Fibroblast of villous mesenchyme (primary cell): ENCODE data around the gene LDB3. TPM values are rescaled to one million over a fixed set of nuclear protein-coding genes. Genes with fewer than 3 reads are reported as not detected.

Source experiments
- DNase-seq: peaks from one replicate; pipeline ENCODE4 v3.0.0-alpha.2; 2010; ENCODE audit warnings: low read depth
- H3K4me3 ChIP-seq: 2 replicates; pipeline ENCODE4 v1.5.1; 2011; ENCODE audit warnings: low read depth, mild to moderate bottlenecking, low read length
- total RNA-seq: library from RNA; depleted of rRNA; stranded (reverse); fragments of >200 nt; gene quantifications from 2 replicates; pipeline ENCODE4 v1.2.3, GENCODE V29; 2012
- TF ChIP-seq, protein P1 (sequence below): IDR thresholded peaks from 2 replicates; pipeline ENCODE4 v1.5.1; 2012; ENCODE audit warnings: low read depth, mild to moderate bottlenecking, low read length; ENCODE audit not compliant: insufficient read depth

The LDB3 gene
- total RNA-seq, 1 donor, result under 0.01 TPM

DNA sequence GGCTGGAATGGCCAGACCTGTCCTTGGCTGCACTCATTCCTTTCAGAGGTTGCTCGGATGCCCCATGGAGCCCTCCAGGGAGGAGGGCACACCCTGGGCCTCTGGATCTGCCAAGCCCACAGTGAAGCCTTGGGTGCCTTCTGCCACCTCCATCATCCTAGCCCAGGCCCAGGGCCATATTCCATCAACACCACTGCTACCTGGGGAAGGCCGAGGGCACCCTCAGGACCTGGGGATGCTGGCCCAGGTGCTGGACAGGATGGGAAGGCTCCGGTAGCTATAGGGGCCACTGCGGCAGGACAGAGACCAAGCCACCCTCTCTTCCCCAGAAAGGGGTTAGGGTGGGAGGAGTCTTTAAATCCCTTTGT, 13.2 kb upstream of the LDB3 start:
- no peak for DNase-seq
- no peak overlapping the region for H3K4me3 ChIP-seq
- TF ChIP-seq, protein P1, sequence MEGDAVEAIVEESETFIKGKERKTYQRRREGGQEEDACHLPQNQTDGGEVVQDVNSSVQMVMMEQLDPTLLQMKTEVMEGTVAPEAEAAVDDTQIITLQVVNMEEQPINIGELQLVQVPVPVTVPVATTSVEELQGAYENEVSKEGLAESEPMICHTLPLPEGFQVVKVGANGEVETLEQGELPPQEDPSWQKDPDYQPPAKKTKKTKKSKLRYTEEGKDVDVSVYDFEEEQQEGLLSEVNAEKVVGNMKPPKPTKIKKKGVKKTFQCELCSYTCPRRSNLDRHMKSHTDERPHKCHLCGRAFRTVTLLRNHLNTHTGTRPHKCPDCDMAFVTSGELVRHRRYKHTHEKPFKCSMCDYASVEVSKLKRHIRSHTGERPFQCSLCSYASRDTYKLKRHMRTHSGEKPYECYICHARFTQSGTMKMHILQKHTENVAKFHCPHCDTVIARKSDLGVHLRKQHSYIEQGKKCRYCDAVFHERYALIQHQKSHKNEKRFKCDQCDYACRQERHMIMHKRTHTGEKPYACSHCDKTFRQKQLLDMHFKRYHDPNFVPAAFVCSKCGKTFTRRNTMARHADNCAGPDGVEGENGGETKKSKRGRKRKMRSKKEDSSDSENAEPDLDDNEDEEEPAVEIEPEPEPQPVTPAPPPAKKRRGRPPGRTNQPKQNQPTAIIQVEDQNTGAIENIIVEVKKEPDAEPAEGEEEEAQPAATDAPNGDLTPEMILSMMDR, result no peak

DNA sequence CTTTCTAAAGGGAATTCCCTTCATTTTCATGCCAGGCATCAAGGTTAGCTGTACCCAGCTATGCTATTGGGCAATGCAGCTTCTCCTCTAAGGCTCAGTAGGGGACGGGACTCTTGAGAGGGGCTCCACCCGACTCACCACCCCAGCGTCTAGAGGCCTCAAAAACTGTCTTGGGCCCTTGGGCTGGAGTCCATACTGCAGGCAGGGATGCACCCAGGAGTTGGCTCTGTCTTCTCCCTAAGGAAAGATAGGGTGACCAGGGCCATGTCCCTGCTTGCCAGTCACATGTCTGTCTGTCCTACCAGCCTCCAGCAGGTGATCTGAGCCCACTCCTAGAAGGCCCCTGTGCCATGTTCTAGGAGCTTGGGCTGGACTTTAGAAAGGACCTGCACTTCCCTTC, 12.7 kb upstream of the LDB3 start:
- DNase-seq, result no peak
- no peak overlapping the region for H3K4me3 ChIP-seq
- TF ChIP-seq, protein P1, result no peak

DNA sequence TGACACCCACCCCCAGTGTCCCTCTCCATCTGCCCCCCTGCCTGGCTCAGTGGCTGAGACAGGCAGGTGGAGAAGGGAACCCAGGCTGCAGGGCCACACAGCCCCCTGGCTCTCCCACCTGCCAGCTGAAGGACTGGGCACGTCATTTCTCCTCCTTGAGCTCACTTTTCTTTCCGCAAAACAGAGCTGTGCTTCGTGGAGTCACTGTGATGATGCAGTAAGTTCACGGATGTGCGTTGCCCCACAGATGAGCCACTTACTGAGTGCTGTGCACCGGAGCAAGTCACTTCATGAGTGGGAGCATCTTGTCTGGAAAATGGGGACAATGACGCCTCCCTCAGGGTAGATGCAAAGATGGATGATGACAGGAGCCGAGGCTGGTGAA, 11.3 kb upstream of the LDB3 start:
- DNase-seq, result no peak
- TF ChIP-seq, protein P1, result no peak

DNA sequence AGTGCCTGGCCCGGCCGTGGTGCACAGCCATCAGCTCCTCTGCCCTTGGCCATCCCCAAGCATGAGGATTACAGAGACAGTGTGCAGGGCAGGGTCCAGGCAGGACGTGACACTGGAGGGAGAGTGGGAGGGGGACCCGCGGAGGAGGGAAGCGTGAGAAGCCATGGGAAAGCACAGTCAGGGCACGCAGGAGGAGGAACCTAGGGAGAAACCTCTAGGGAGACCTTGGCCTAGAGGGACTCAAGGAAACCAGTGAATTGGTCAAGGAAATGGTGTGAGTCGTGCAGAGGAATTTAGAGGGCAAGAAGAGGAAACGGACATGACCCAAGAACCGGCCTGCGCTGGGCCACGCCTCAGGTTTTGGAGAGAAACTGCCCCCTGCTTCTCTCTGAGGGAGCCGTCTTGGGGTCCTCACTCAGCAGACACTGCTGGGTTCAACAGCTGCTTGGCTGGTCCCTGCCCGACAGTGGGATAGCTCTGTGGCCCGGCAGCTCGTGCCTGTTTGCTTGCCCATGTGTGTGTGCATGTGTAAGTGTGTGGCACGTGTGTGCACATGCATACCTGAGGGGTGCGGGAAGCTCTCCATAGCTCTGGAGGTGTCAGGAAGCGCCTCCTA, 10.8 kb upstream of the LDB3 start:
- no peak for DNase-seq
- H3K4me3 ChIP-seq, result no peak overlapping the region
- TF ChIP-seq, protein P1, result no peak

More for the DNA sequence above, 11.3 kb upstream of the LDB3 start:
- H3K4me3 ChIP-seq, result no peak overlapping the region

DNA sequence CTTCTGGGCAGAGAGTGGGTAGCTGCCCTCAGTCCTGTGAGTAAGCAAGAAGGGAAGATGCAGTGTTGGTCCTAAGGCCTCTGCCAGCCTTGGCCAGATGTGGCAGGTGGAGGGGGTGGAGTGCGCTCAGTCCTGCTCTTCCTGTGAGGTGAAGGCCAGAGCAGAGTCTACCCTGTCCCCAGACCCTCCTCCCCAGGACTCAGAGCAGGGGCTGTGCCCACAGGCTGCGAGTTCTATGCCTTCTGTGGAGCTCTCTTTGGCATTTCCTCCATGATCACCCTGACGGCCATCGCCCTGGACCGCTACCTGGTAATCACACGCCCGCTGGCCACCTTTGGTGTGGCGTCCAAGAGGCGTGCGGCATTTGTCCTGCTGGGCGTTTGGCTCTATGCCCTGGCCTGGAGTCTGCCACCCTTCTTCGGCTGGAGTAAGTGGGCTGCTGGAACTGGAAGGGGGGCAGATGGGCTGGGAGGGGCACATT, 10.0 kb upstream of the LDB3 start:
- H3K4me3 ChIP-seq, result no peak overlapping the region
- TF ChIP-seq, protein P1, result no peak
- no peak for DNase-seq

DNA sequence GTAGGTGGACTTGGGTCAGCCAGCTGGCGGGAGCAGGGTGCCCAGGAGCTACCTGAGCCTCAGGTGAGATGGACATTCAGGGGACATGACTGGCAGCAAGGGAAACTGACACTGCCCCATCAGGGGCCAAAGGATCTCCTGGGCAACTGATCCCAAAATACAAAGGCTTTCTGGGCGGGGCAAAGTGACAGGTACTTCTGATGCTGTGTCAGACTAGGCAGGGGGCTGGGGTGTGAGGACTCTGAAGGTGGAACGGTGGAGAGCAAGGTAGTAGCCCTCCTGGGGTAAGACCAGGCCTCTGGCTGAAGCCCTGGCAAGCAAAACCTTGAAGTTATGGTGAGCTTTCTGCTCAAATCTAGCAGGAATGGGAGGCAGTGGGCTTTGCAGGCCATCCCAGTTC, 9.6 kb upstream of the LDB3 start:
- TF ChIP-seq, protein P1, result no peak
- no peak for DNase-seq
- no peak overlapping the region for H3K4me3 ChIP-seq

DNA sequence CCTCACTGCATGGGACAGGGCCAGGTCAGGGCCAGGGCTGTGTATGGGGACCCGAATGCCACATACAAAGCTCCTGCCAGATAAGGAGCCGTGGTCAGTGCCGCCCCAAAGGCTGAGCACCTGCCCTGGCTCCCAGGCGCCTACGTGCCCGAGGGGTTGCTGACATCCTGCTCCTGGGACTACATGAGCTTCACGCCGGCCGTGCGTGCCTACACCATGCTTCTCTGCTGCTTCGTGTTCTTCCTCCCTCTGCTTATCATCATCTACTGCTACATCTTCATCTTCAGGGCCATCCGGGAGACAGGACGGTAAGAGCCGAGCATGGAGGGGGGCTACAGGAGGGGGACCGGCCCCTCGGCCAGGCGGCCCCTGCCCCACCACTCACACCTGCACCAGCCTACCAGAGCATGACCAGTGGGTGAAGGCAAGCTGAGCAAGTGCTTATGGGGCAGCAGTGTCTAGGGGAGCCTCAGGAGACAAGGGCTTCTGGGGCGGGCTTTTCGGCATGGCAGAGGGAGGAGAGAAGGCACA, 9.1 kb upstream of the LDB3 start:
- TF ChIP-seq, protein P1, result no peak
- DNase-seq, result no peak
- no peak overlapping the region for H3K4me3 ChIP-seq
